HCT116 (cell line): ENCODE results near the gene SIAE.
"Not testable (repeated sequence)": the region's sequence is repeated elsewhere in the genome, so short reads cannot be mapped to it uniquely, and the experiment has no call there.

Source experiments
- ATF3 ChIP-seq: IDR thresholded peaks from 2 replicates; pipeline ENCODE4 v1.6.1; 2012
- CEBPB ChIP-seq: IDR thresholded peaks from 2 replicates; pipeline ENCODE4 v1.6.1; 2012; ENCODE audit warnings: low read depth
- CTCF ChIP-seq, 3 experiments: fragments of 200-600 bp in 1 of 3; sonication (generic) in 1 of 3; IDR thresholded peaks in 2 of 3; conservative IDR thresholded peaks in 1 of 3; 2 replicates each; pipeline ENCODE4 v1.5.1; 2012 to 2017; ENCODE audit warnings: low read depth in 2 of 3, low read length in 2 of 3, antibody characterized with exemption in 1 of 3, borderline replicate concordance in 1 of 3, control low read depth in 1 of 3, mild to moderate bottlenecking in 1 of 3, mixed read lengths in 1 of 3, mixed run types in 1 of 3, moderate library complexity in 1 of 3; ENCODE audit not compliant: insufficient read depth in 1 of 3
- EZH2 ChIP-seq: fragments of 200-600 bp; sonication (generic); IDR thresholded peaks from 2 replicates; pipeline ENCODE4 v1.6.1; 2017; ENCODE audit warnings: antibody characterized with exemption, mixed run types
- EZH2phosphoT487 ChIP-seq: fragments of 200-600 bp; IDR thresholded peaks from 2 replicates; pipeline ENCODE4 v1.6.1; 2018; ENCODE audit warnings: antibody characterized with exemption, borderline replicate concordance
- JUND ChIP-seq: IDR thresholded peaks from 2 replicates; pipeline ENCODE4 v1.6.1; 2012
- MAX ChIP-seq: IDR thresholded peaks from 2 replicates; pipeline ENCODE4 v1.6.1; 2012
- POLR2A ChIP-seq: IDR thresholded peaks from 2 replicates; pipeline ENCODE4 v1.7.0; 2011; ENCODE audit warnings: borderline replicate concordance; ENCODE audit not compliant: insufficient read depth, insufficient read length; ENCODE audit errors: extremely low read depth
- POLR2AphosphoS5 ChIP-seq: IDR thresholded peaks from 2 replicates; pipeline ENCODE4 v1.6.1; 2011; ENCODE audit warnings: mild to moderate bottlenecking, low read depth, low read length, moderate library complexity
- SIN3A ChIP-seq: IDR thresholded peaks from 2 replicates; pipeline ENCODE4 v1.6.1; 2012; ENCODE audit warnings: low read depth
- SRF ChIP-seq: IDR thresholded peaks from 2 replicates; pipeline ENCODE4 v1.6.1; 2012; ENCODE audit warnings: low read depth
- TCF7L2 ChIP-seq: IDR thresholded peaks from 2 replicates; pipeline ENCODE4 v1.7.0; 2011; ENCODE audit warnings: borderline replicate concordance, inconsistent platforms; ENCODE audit not compliant: insufficient read depth, insufficient read length; ENCODE audit errors: extremely low read depth
- ZFX ChIP-seq: fragments of 450-650 bp; IDR thresholded peaks from 2 replicates; pipeline ENCODE4 v1.6.1; 2017
- ZNF274 ChIP-seq: fragments of 200-500 bp; sonication (Bioruptor generic); IDR thresholded peaks from 2 replicates; pipeline ENCODE4 v1.6.1; 2014; ENCODE audit warnings: mild to moderate bottlenecking, low read depth, low read length, inconsistent platforms

GRCh38 chr11:124602723-124603122 is 70.8 kb downstream of the SIAE start:
- not testable (repeated sequence) for TF ChIP-seq POLR2A; TCF7L2; CTCF (IDR thresholded peaks at IDR 0.05 in 2 of 3, conservative IDR thresholded peaks at IDR 0.05 in 1 of 3; ENCODE audit: borderline replicate concordance in 1 of 3, insufficient read depth in 1 of 3, low read depth in 2 of 3, low read length in 2 of 3); JUND; ATF3; EZH2; SRF; SIN3A; ZFX; POLR2AphosphoS5; CEBPB; EZH2phosphoT487; ZNF274; MAX
